Measurements from ENCODE around the gene KCTD16. TPM values are rescaled to one million over a fixed set of nuclear protein-coding genes. Genes with fewer than 3 reads are reported as not detected.

The KCTD16 gene
- total and polyA plus RNA-seq, 2 experiments from 2014 or later = 0.02 to 0.76 TPM

GRCh38 chr5:144531188-144531587 lies 360.5 kb downstream of the KCTD16 start:
- no peak overlapping the region for H2AFZ ChIP-seq
- peaks cover 5% of the 10 kb centered on the region; the same call in 2 of the 3 replicates for H3K36me3 Mint-ChIP-seq (ENCODE audit: low read depth)
- H3K4me2 ChIP-seq = no peak overlapping the region
- no peaks in the 10 kb centered on the region for H3K9me2 ChIP-seq (ENCODE audit: insufficient read depth)
- H3K27me3 Mint-ChIP-seq (ENCODE audit: insufficient read depth, low read depth, poor library complexity) = no peaks in the 10 kb centered on the region
- no peak for TF ChIP-seq EZH2 (IDR thresholded peaks at IDR 0.05; ENCODE audit: low read depth, unreplicated experiment)
- no peak for TF ChIP-seq ZNF114 (CRISPR knock-in tag; IDR thresholded peaks at IDR 0.05)
- TF ChIP-seq STAT1 (IDR thresholded peaks at IDR 0.05; ENCODE audit: unreplicated experiment) = no peak
- TF ChIP-seq EZH2phosphoT487 (IDR thresholded peaks at IDR 0.05; ENCODE audit: unreplicated experiment) = no peak
- no peak for TF ChIP-seq NANOG (IDR thresholded peaks at IDR 0.05; ENCODE audit: borderline replicate concordance)
- TF ChIP-seq POLR2AphosphoS5 (IDR thresholded peaks at IDR 0.05; ENCODE audit: low read depth) = no peak
- no peak for TF ChIP-seq CTCF (conservative IDR thresholded peaks at IDR 0.05; ENCODE audit: low read depth in 2 of 2)
- no peaks in the 10 kb centered on the region for H3K79me2 ChIP-seq (replicated peaks; ENCODE audit: insufficient read depth)
- no peaks in the 10 kb centered on the region for H3K4me1 ChIP-seq (ENCODE audit: insufficient read depth)
- H3K4me3 ChIP-seq = no peak overlapping the region
- H4K20me1 ChIP-seq (replicated peaks; ENCODE audit: insufficient read depth) = no peaks in the 10 kb centered on the region
- peaks cover 9% of the 10 kb centered on the region; the same call in 2 of the 3 replicates for H3K9me3 Mint-ChIP-seq
- no peaks in the 10 kb centered on the region for H3K4me1 Mint-ChIP-seq
- no peak overlapping the region for H3K27ac Mint-ChIP-seq
- no peak overlapping the region for H3K27ac ChIP-seq (ENCODE audit: low read depth)
- no peaks in the 10 kb centered on the region for H3K36me3 ChIP-seq (ENCODE audit: insufficient read depth)
- no peak overlapping the region for H3K4me3 Mint-ChIP-seq
- no peaks in the 10 kb centered on the region for H3K27me3 ChIP-seq (ENCODE audit: insufficient read depth)
- H3F3A ChIP-seq (replicated peaks; ENCODE audit: low read depth) = no peaks in the 10 kb centered on the region
- DNase-seq (ENCODE audit: low spot score) (no peak), ATAC-seq (no peak)

Small RNA genes lying within 50 kb of the gene (small RNA-seq; reads per million reads assigned to genes)
- gene CKS1BP5 (ENCODE audit: low replicate concordance) (not detected), gene RN7SL87P (ENCODE audit: low replicate concordance) (not detected)

Other genes starting within 250 kb of the KCTD16 start
- 39.4 and 46.5 TPM in 2 replicates for gene YIPF5, start 214 bp upstream of the KCTD16 start, total RNA-seq (2014; rRNA removed; shearing (Covaris generic))
- 22.1 and 28.1 TPM in 2 replicates for gene YIPF5, start 214 bp upstream of the KCTD16 start, polyA plus RNA-seq (2016; fragmentation: Nextera tagmentation; extraction: Ambion mirVana)